ENCODE data around the gene BCL11B. TPM values are rescaled to one million over a fixed set of nuclear protein-coding genes. Genes with fewer than 3 reads are reported as not detected.

BCL11B gene
- total and polyA plus RNA-seq, 4 donors, result 0.20 to 2.3 (median 0.66) TPM

- Histone ChIP-seq H3K9me3 (ENCODE audit: control insufficient read depth in 4 of 4, insufficient read depth in 3 of 4, low read length in 3 of 4) (peaks cover 0 to 9% (median 1%) of the 10 kb centered on the region in 4 donors), H3K9ac (ENCODE audit: insufficient read depth in 1 of 2, low read length in 2 of 2) (no peak overlapping the region), H3K27ac (ENCODE audit: low read depth in 1 of 2, low read length in 1 of 2) (no peak overlapping the region), H3K4me1 (ENCODE audit: control insufficient read depth in 5 of 5, insufficient read depth in 5 of 5, low read length in 5 of 5) (no peaks in the 10 kb centered on the region), H3K27me3 (ENCODE audit: control insufficient read depth in 3 of 3, insufficient read depth in 3 of 3, low read length in 2 of 3) (no peaks in the 10 kb centered on the region), H3K4me3 (no peak overlapping the region), H3K36me3 (ENCODE audit: control insufficient read depth in 4 of 4, insufficient read depth in 4 of 4, low read length in 4 of 4) (no peaks in the 10 kb centered on the region)
- no peak for TF ChIP-seq CTCF (IDR thresholded peaks at IDR 0.05; ENCODE audit: control extremely low read depth, extremely low read depth)
- DNase-seq (no peak), ATAC-seq (ENCODE audit: insufficient read depth, low FRiP score) (no peak)
- 65 to 89% methylated on average over 1 of the region's 1 CpG for WGBS, 2 donors
Measured at GRCh38 chr14:99304208-99304607, 32.2 kb upstream of the BCL11B start.

GRCh38 chr14:99300190-99300589, 28.2 kb upstream of the BCL11B start:
- no peak overlapping the region for H3K27ac ChIP-seq (ENCODE audit: low read depth in 1 of 2, low read length in 1 of 2)
- no peaks in the 10 kb centered on the region for H3K4me1 ChIP-seq (ENCODE audit: control insufficient read depth in 5 of 5, insufficient read depth in 5 of 5, low read length in 5 of 5)
- no peak overlapping the region for H3K4me3 ChIP-seq
- no peaks in the 10 kb centered on the region for H3K27me3 ChIP-seq (ENCODE audit: control insufficient read depth in 3 of 3, insufficient read depth in 3 of 3, low read length in 2 of 3)
- no peak overlapping the region for H3K9ac ChIP-seq (ENCODE audit: insufficient read depth in 1 of 2, low read length in 2 of 2)
- H3K36me3 ChIP-seq (ENCODE audit: control insufficient read depth in 4 of 4, insufficient read depth in 4 of 4, low read length in 4 of 4), result no peaks in the 10 kb centered on the region
- no peak for ATAC-seq (ENCODE audit: insufficient read depth, low FRiP score)
- peaks cover 0 to 9% (median 2%) of the 10 kb centered on the region in 4 donors for H3K9me3 ChIP-seq (ENCODE audit: control insufficient read depth in 4 of 4, insufficient read depth in 3 of 4, low read length in 3 of 4)
- no peak for TF ChIP-seq CTCF (IDR thresholded peaks at IDR 0.05; ENCODE audit: control extremely low read depth, extremely low read depth)
- DNase-seq, result no peak

DNA sequence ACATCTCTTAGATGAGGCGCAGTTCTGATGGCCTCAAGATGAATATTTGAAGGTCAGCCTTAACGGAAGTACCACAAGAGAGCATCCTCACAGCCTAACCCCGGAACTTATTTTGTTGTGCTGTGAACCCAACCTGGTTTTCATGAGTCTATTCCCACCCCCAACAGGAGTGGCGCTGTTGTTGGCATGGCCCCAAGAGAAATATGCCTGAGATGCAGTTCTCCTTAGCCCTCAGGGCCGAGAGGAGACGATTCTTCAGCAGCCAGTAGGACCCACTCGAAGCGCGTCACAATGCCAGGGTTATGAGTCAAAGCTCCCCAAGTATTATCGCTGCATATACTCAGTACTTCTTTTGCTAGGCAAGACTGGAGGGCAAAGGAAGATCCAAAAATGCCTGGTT, 24.5 kb upstream of the BCL11B start:
- 79 to 89% methylated on average over 10 of the region's 10 CpGs for WGBS, 2 donors
- no peak overlapping the region for H3K9ac ChIP-seq (ENCODE audit: insufficient read depth in 1 of 2, low read length in 2 of 2)
- H3K36me3 ChIP-seq (ENCODE audit: control insufficient read depth in 4 of 4, insufficient read depth in 4 of 4, low read length in 4 of 4), result no peaks in the 10 kb centered on the region
- no peaks in the 10 kb centered on the region for H3K27me3 ChIP-seq (ENCODE audit: control insufficient read depth in 3 of 3, insufficient read depth in 3 of 3, low read length in 2 of 3)
- DNase-seq (no peak), ATAC-seq (ENCODE audit: insufficient read depth, low FRiP score) (no peak)
- no peak overlapping the region for H3K4me3 ChIP-seq
- no peaks in the 10 kb centered on the region for H3K4me1 ChIP-seq (ENCODE audit: control insufficient read depth in 5 of 5, insufficient read depth in 5 of 5, low read length in 5 of 5)
- TF ChIP-seq CTCF (IDR thresholded peaks at IDR 0.05; ENCODE audit: control extremely low read depth, extremely low read depth), result no peak
- no peak overlapping the region for H3K27ac ChIP-seq (ENCODE audit: low read depth in 1 of 2, low read length in 1 of 2)
- peaks cover 0 to 6% (median 2%) of the 10 kb centered on the region in 4 donors for H3K9me3 ChIP-seq (ENCODE audit: control insufficient read depth in 4 of 4, insufficient read depth in 3 of 4, low read length in 3 of 4)

All from lung (tissue), 12 donors.